Muscle layer of duodenum (tissue), 2 donors: Measurements from ENCODE around the gene NEMP2.
"Not testable (repeated sequence)": the region's sequence is repeated elsewhere in the genome, so short reads cannot be mapped to it uniquely, and the experiment has no call there.

ENCODE experiments used
- H3K27ac ChIP-seq: one replicate; pipeline ENCODE4 v1.7.0; 2013; ENCODE audit warnings: mild to moderate bottlenecking, low read length
- H3K27me3 ChIP-seq: one replicate; pipeline ENCODE4 v1.7.0; 2013; ENCODE audit warnings: low read depth, mild to moderate bottlenecking, control low read depth, low read length
- H3K36me3 ChIP-seq, 2 donors: one replicate each; pipeline ENCODE4 v1.7.0; 2013; ENCODE audit warnings: low read length in 2 of 2, control low read depth in 1 of 2, mild to moderate bottlenecking in 1 of 2; ENCODE audit not compliant: insufficient read depth in 2 of 2, control insufficient read depth in 1 of 2
- H3K4me1 ChIP-seq, 2 donors: one replicate each; pipeline ENCODE4 v1.7.0; 2013; ENCODE audit warnings: low read length in 2 of 2, mild to moderate bottlenecking in 2 of 2, control low read depth in 1 of 2, moderate library complexity in 1 of 2; ENCODE audit not compliant: insufficient read depth in 2 of 2, control insufficient read depth in 1 of 2
- H3K4me3 ChIP-seq, 2 donors: one replicate each; pipeline ENCODE4 v1.7.0; 2013; ENCODE audit warnings: low read length in 2 of 2, low read depth in 1 of 2, mild to moderate bottlenecking in 1 of 2
- H3K9me3 ChIP-seq, 2 donors: one replicate each; pipeline ENCODE4 v1.7.0; 2013; ENCODE audit warnings: low read length in 2 of 2, control low read depth in 1 of 2, mild to moderate bottlenecking in 1 of 2; ENCODE audit not compliant: control insufficient read depth in 1 of 2
- donor health status: healthy.

NEMP2 gene

GRCh38 chr2:190486037-190486623 is 48.4 kb downstream of the NEMP2 start:
- Histone ChIP-seq H3K4me1 (peaks cover 5 to 9% of the 10 kb centered on the region in 2 donors), H3K9me3 (no peaks in the 10 kb centered on the region), H3K4me3 (no peak overlapping the region), H3K36me3 (peaks cover 6 to 17% of the 10 kb centered on the region in 2 donors), H3K27me3 (no peaks in the 10 kb centered on the region), H3K27ac (no peak overlapping the region)

DNA sequence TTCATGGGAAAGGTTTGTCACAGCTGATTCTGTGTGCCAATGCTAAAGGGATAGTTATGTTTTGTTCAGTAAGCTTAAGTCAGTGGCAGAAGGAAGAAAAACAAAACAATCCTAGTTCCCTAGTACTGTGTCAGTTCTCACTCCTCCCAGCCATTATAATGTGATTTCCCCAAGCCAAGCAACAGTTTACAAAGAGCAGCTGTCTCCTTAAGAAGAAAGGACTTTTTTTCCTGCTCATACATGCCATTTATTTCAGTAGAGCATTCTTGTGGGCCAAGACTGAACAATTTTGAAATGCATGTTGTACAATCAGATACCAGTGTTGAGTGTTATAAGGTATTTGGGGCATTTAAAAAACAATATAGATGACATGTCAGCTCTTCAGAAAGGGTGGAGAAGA is 52.1 kb downstream of the NEMP2 start:
- Histone ChIP-seq H3K27ac (no peak overlapping the region), H3K36me3 (no peaks in the 10 kb centered on the region)

GRCh38 chr2:190481339-190481738 is 53.2 kb downstream of the NEMP2 start:
- Histone ChIP-seq H3K4me3 (no peak overlapping the region), H3K27me3 (no peaks in the 10 kb centered on the region), H3K36me3 (no peaks in the 10 kb centered on the region), H3K4me1 (peaks cover 8 to 23% of the 10 kb centered on the region in 2 donors), H3K9me3 (no peaks in the 10 kb centered on the region), H3K27ac (no peak overlapping the region)

More for the DNA sequence above, 52.1 kb downstream of the NEMP2 start:
- Histone ChIP-seq H3K4me3 (no peak overlapping the region), H3K9me3 (no peaks in the 10 kb centered on the region), H3K27me3 (no peaks in the 10 kb centered on the region), H3K4me1 (peaks cover 9 to 24% of the 10 kb centered on the region in 2 donors)

GRCh38 chr2:190478572-190479195 is 55.8 kb downstream of the NEMP2 start:
- no peaks in the 10 kb centered on the region for H3K27me3 ChIP-seq
- H3K9me3 ChIP-seq = no peaks in the 10 kb centered on the region
- H3K4me1 ChIP-seq = peaks cover 3 to 20% of the 10 kb centered on the region in 2 donors
- H3K36me3 ChIP-seq = no peaks in the 10 kb centered on the region
- peak overlapping the region; percentile 28 for H3K27ac ChIP-seq
- H3K4me3 ChIP-seq = peak overlapping the region; percentile 8 to 18

GRCh38 chr2:190477661-190478454 is 56.7 kb downstream of the NEMP2 start:
- Histone ChIP-seq H3K4me3 (peak overlapping the region; percentile 8 to 18), H3K27ac (peak overlapping the region; percentile 28), H3K9me3 (no peaks in the 10 kb centered on the region), H3K27me3 (no peaks in the 10 kb centered on the region), H3K36me3 (no peaks in the 10 kb centered on the region), H3K4me1 (peaks cover 3 to 20% of the 10 kb centered on the region in 2 donors)

DNA sequence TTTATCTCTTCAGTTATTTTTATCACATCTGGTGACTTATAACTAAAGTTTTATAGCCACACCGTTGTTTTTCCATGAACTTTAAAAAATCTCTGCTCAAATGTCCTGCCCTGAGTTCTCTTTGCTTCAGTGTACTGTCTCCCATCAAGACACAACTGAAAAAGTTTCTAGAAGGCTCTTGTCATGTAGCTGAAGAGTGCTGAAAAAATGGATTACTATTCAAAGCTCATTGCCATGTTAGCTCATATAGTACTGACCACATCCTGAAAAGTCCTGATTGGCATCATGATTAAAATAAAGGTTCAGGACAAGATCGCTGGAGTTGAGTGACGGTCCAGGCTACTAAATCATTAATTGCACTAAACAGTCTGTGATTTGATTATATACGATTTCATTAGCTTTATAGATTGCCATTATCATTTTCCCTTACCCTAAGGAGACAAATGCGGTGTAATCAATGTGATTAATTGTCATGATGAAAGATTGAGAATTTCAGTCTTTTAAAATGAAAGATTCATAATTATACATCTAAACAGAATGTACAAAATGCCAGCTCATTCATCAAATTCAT is 64.2 kb downstream of the NEMP2 start:
- Histone ChIP-seq H3K4me1 (peaks cover 4 to 29% of the 10 kb centered on the region in 2 donors), H3K36me3 (no peaks in the 10 kb centered on the region), H3K27me3 (no peaks in the 10 kb centered on the region), H3K27ac (peak overlapping the region; percentile 28), H3K4me3 (no peak overlapping the region), H3K9me3 (no peaks in the 10 kb centered on the region)

DNA sequence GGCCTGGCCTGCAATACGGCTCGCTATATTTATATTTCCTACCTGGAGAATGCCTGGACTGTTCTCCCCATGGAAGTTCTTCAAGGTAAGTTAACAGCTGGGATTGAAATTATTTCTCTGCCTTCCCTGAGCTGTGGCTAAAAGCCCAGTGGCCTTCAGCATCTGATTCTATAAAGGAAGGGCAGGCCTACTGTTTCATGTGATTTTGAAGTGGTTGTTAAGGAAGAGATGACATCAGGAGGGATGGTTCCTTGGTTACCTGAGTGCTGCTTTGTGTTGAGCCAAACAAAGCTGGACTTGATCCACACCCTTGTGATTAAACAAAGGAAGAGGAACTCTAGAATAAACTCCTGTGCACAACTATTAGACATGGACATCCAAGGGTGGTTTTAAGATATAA is 64.8 kb downstream of the NEMP2 start:
- Histone ChIP-seq H3K4me3 (no peak overlapping the region), H3K36me3 (no peaks in the 10 kb centered on the region), H3K27ac (peak overlapping the region; percentile 22), H3K27me3 (no peaks in the 10 kb centered on the region), H3K4me1 (peaks cover 4 to 29% of the 10 kb centered on the region in 2 donors), H3K9me3 (no peaks in the 10 kb centered on the region)

GRCh38 chr2:190468814-190469569 is 65.5 kb downstream of the NEMP2 start:
- H3K36me3 ChIP-seq = no peaks in the 10 kb centered on the region
- no peak overlapping the region for H3K4me3 ChIP-seq
- H3K9me3 ChIP-seq = no peaks in the 10 kb centered on the region
- H3K27ac ChIP-seq = peak overlapping the region; percentile 70
- H3K27me3 ChIP-seq = no peaks in the 10 kb centered on the region
- H3K4me1 ChIP-seq = peaks cover 4 to 29% of the 10 kb centered on the region in 2 donors

- not testable (repeated sequence) for H3K27me3 ChIP-seq, H3K36me3 ChIP-seq, H3K4me3 ChIP-seq, H3K9me3 ChIP-seq
- peak overlapping the region; percentile 70 for H3K27ac ChIP-seq
- H3K4me1 ChIP-seq = peaks cover 4 to 29% of the 10 kb centered on the region in 2 donors
Observed at GRCh38 chr2:190468354-190468753, 66.2 kb downstream of the NEMP2 start.

DNA sequence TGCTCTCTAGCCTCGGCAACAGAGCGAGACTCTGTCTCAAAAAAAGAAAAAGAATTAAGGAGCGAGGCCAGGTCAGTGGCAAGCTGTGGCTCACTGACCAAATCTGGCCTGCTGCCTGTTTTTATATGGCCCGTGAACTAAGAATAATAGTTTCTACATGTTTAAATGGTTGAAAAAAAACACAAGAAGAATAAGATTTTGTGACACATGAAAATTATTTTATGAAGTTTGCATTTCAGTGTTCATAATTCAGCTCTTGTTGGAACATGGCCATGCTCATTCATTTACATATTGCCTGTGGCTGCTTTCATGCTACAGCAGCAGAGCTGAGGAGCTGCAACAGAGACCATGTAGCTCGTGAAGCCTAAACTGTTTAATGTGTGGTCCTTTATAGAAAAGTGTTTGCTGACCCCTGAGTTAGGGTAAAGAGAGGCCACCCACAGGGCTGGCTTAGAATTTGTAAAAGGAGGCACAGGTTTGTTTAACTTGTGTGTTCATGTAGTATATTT is 66.9 kb downstream of the NEMP2 start:
- Histone ChIP-seq H3K4me1 (peaks cover 4 to 29% of the 10 kb centered on the region in 2 donors), H3K4me3 (no peak overlapping the region), H3K27ac (peak overlapping the region; percentile 70)

More for the DNA sequence above, 66.9 kb downstream of the NEMP2 start:
- H3K36me3 ChIP-seq = no peaks in the 10 kb centered on the region
- H3K9me3 ChIP-seq = no peaks in the 10 kb centered on the region
- H3K27me3 ChIP-seq = no peaks in the 10 kb centered on the region
